HT-29 (cell line): Measurements from ENCODE around the gene F13B. TPM values are rescaled to one million over a fixed set of nuclear protein-coding genes. Genes with fewer than 3 reads are reported as not detected.
"Not testable (repeated sequence)": the region's sequence is repeated elsewhere in the genome, so short reads cannot be mapped to it uniquely, and the experiment has no call there.

Source experiments
- DNase-seq: peaks from one replicate; pipeline ENCODE4 v3.0.0-alpha.2; 2015; ENCODE audit warnings: low spot score
- total RNA-seq: library from RNA; depleted of rRNA; stranded (reverse); fragments of >200 nt; shearing (Covaris generic); gene quantifications from 2 replicates; pipeline ENCODE4 v1.2.3, GENCODE V29; 2014

The F13B gene
- total RNA-seq, 1 experiment from 2014 or later = 0.10 TPM

GRCh38 chr1:197042676-197043341 lies 24.3 kb downstream of the F13B start:
- no peak for DNase-seq

GRCh38 chr1:197041486-197042353 lies 25.3 kb downstream of the F13B start:
- no peak for DNase-seq

- DNase-seq = no peak
Observed at GRCh38 chr1:197036861-197037260, 30.2 kb downstream of the F13B start.

DNA sequence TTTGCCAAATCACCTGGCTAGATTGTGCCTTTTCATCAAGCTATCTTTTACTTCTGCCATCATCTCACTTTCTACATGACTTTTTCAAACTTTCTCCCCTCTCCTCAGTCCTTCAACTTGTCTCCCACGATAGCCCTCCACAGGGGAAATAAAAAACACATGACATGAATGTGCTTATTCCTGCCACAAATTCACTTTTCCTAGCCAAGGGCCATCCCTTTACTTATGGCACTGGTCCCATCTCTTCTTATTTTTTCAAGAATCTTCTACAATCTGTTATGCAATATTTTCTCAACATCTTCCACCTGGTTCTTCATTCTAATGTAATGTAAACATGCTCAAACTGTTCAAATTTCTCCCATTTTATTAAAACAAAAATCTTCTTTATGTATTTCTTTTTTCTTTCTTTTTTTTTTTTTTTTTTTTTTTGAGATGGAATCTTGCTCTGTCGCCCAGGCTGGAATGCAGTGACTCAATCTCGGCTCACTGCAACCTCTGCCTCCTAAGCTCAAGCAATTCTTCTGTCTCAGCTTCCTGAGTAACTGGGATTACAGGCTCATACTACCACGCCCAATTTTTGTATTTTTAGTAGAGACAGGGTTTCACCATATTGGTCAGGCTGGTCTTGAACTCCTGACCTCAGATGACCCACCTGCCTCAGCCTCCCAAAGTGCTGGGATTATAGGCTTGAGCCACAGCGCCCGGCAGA lies 32.3 kb downstream of the F13B start:
- DNase-seq = not testable (repeated sequence)

DNA sequence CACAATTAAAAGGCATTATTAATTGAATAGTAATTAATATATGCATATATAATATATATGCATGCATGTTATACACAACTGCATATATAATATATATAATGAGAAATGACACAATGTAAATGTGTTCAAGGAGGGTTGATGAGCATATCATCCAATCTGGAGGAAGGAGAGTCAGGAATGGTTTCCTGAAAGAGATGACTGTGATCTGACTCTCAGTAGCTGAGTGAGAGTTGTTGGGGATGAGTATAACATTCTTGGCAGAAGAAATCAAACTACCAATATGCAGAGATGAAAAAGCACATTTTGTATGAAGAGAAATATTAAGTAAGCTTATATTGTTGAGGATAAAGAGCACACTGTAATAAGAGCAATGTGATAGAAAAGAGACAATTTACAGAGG lies 37.3 kb downstream of the F13B start:
- no peak for DNase-seq

GRCh38 chr1:197027359-197027758 lies 39.7 kb downstream of the F13B start:
- peak; percentile 62 for DNase-seq

DNA sequence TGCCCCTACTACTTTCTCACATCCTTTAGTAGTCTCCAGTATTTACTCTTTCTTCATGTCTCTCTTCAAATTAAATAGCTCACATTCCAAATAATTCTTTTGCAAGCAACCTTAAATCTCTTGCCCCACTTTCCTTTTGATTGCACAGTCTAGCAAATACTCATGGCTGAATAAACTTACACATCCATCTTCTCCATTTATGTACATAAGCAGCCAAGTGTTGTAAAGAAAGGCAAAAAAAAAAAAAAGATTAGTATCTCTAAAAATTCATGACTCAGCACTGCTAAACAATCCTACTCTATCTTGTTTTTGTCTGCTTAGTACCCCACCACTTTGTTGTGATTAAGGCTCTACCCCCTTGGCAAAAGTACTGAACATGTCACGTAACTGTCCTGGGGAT lies 42.6 kb downstream of the F13B start:
- no peak for DNase-seq

- DNase-seq = no peak
Observed at GRCh38 chr1:197021716-197022115, 45.3 kb downstream of the F13B start.

GRCh38 chr1:197017558-197018146 lies 49.4 kb downstream of the F13B start:
- no peak for DNase-seq

GRCh38 chr1:197016751-197017150 lies 50.3 kb downstream of the F13B start:
- no peak for DNase-seq

GRCh38 chr1:197013234-197013633 lies 53.8 kb downstream of the F13B start:
- DNase-seq = no peak

GRCh38 chr1:197011614-197012013 lies 55.4 kb downstream of the F13B start:
- no peak for DNase-seq

DNA sequence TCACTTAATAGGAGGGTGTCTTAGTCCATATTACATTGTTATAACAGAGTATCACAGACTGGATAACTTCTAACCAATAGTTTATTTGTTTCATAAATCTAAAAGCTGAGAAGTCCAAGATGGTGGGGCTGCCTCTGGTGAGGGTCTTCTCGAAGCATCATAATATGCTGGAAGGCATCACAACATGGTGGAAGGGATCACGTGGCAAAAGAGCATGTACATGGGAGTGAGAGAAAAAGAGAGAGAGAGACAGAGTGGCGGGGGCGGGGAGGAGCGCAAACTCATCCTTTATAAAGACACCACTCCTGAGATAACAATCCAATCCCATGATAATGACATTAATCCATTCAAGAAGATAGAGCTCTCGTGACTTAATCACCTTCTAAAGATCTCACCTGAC lies 58.2 kb downstream of the F13B start:
- DNase-seq = no peak

GRCh38 chr1:197003132-197003531 lies 63.9 kb downstream of the F13B start:
- DNase-seq = no peak

DNA sequence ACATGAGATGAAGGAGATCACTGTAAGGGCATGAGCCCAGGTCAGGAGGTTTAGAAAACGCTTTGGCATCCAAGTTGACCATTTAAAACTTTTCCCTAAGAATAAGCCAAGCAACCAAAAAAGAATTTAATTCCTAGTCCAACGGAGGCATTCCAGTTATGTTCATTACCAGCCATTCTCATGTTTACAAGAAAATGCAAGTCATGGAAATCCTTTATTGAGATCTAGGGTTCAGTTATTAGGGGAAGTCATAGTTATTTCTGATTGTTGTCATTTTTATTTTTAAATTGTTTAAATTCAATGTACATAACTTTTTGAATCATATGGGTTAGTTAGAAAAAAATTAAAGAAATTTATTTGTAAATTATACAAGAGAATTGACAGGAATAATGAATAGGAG lies 65.2 kb downstream of the F13B start:
- DNase-seq = no peak

DNA sequence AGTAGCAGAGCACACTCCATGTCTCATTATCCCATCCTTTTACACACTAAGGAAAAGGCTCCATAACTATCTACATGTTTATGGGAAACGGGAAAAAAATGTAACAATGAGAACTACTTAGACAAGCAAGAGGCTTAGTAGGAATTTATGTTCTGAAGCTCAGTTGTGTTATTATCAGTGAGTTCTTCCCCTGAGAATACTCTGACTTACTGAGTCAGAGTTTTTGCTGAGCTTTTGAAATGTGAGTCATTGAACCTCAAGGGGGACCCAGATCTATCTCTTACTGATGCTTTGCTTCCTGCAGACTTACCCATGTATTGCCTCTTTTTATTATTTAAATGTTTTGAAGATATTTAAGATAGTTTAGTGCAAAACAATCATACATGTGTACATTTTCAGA lies 69.6 kb downstream of the F13B start:
- no peak for DNase-seq

DNA sequence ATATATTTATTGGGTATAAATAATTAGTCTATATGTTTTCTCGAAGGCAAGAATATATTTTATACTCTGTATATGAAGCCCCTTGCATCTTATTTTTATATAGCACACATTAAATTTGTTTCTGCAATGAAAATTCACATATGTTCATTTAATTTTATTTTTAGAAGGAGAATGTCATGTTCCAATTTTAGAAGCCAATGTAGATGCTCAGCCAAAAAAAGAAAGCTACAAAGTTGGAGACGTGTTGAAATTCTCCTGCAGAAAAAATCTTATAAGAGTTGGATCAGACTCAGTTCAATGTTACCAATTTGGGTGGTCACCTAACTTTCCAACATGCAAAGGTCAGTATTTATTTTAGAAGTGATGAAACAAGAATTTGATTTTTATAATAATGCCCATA lies 73.1 kb downstream of the F13B start:
- DNase-seq = no peak

GRCh38 chr1:196991919-196992651 lies 75.0 kb downstream of the F13B start:
- peak; percentile 32 for DNase-seq
